Vagina (tissue), 2 donors: ENCODE measurements around the gene CLDN11.

Experiments
- POLR2A ChIP-seq, 2 donors: fragments of 450-650 bp; IDR thresholded peaks; one replicate each; pipeline ENCODE4 v1.6.1; 2017; ENCODE audit warnings: antibody characterized with exemption in 2 of 2, mild to moderate bottlenecking in 2 of 2, moderate library complexity in 2 of 2
- POLR2AphosphoS5 ChIP-seq, 2 donors: sonication (generic); formaldehyde crosslinking; IDR thresholded peaks; one replicate each; pipeline ENCODE4 v1.9.0; 2017; ENCODE audit warnings: antibody characterized with exemption in 2 of 2, mild to moderate bottlenecking in 2 of 2, low read depth in 1 of 2; ENCODE audit not compliant: insufficient read depth in 1 of 2

GRCh38 chr3:170428095-170428494, 9.4 kb downstream of the CLDN11 start:
- TF ChIP-seq POLR2AphosphoS5 (IDR thresholded peaks at IDR 0.05; ENCODE audit: insufficient read depth in 1 of 2, low read depth in 1 of 2) (no peak), POLR2A (IDR thresholded peaks at IDR 0.05) (no peak)
